SK-N-SH treated with all-trans-retinoic acid at 6 μM for 48 hours (cell line): ENCODE results near the gene OSTM1.

ENCODE experiments used
- ATAC-seq: fragments of 200-7000 bp; cut with Tn5 transposase; 3 replicates; pipeline ENCODE4 v1.9.1; 2020; ENCODE audit warnings: mild to moderate bottlenecking, moderate library complexity
- ARNTL ChIP-seq: fragments of 450-650 bp; formaldehyde crosslinking; IDR thresholded peaks from 2 replicates; pipeline ENCODE4 v1.5.0; 2020; ENCODE audit warnings: low read depth, mild to moderate bottlenecking, moderate library complexity, borderline replicate concordance
- BACH2 ChIP-seq: fragments of 250-450 bp; sonication (Bioruptor Pico); IDR thresholded peaks from 2 replicates; pipeline ENCODE4 v1.9.0; 2021; ENCODE audit warnings: mild to moderate bottlenecking, borderline replicate concordance
- CSDC2 ChIP-seq: fragments of 250-450 bp; sonication (Bioruptor Pico); IDR thresholded peaks from 2 replicates; pipeline ENCODE4 v1.5.0; 2020; ENCODE audit warnings: mild to moderate bottlenecking, moderate library complexity
- ESRRG ChIP-seq: fragments of 250-450 bp; sonication (Bioruptor Pico); IDR thresholded peaks from 2 replicates; pipeline ENCODE4 v1.6.1; 2021; ENCODE audit warnings: mild to moderate bottlenecking
- ISL1 ChIP-seq: fragments of 250-450 bp; sonication (Bioruptor Pico); IDR thresholded peaks from 2 replicates; pipeline ENCODE4 v2.1.2; 2022; ENCODE audit warnings: mild to moderate bottlenecking, moderate library complexity
- OSR1 ChIP-seq: fragments of 250-450 bp; sonication (Bioruptor Pico); IDR thresholded peaks from 2 replicates; pipeline ENCODE4 v1.8.0; 2022; ENCODE audit warnings: moderate library complexity, mild to moderate bottlenecking, inconsistent platforms
- PPARA ChIP-seq: fragments of 250-450 bp; sonication (Bioruptor Pico); IDR thresholded peaks from 2 replicates; pipeline ENCODE4 v1.5.0; 2020; ENCODE audit warnings: mild to moderate bottlenecking, borderline replicate concordance
- RARB ChIP-seq: fragments of 250-450 bp; sonication (Bioruptor Pico); IDR thresholded peaks from 2 replicates; pipeline ENCODE4 v1.8.0; 2021; ENCODE audit warnings: mild to moderate bottlenecking, moderate library complexity
- SNAI2 ChIP-seq: fragments of 250-450 bp; sonication (Bioruptor Pico); IDR thresholded peaks from 2 replicates; pipeline ENCODE4 v1.5.0; 2020; ENCODE audit warnings: mild to moderate bottlenecking, moderate library complexity
- TCF4 ChIP-seq: fragments of 250-450 bp; sonication (Bioruptor Pico); IDR thresholded peaks from 2 replicates; pipeline ENCODE4 v1.8.0; 2021; ENCODE audit warnings: mild to moderate bottlenecking, moderate library complexity, borderline replicate concordance
- TOX ChIP-seq: fragments of 250-450 bp; sonication (Bioruptor Pico); IDR thresholded peaks from 2 replicates; pipeline ENCODE4 v1.8.0; 2021; ENCODE audit warnings: mild to moderate bottlenecking, moderate library complexity, borderline replicate concordance
- ZC3H10 ChIP-seq: fragments of 250-450 bp; sonication (Bioruptor Pico); IDR thresholded peaks from 2 replicates; pipeline ENCODE4 v1.5.1; 2021; ENCODE audit warnings: mild to moderate bottlenecking, moderate library complexity
- ZFP3 ChIP-seq: fragments of 250-450 bp; sonication (Bioruptor Pico); IDR thresholded peaks from 2 replicates; pipeline ENCODE4 v1.5.0; 2020; ENCODE audit warnings: mild to moderate bottlenecking, moderate library complexity
- ZFP30 ChIP-seq: fragments of 450-650 bp; formaldehyde crosslinking; IDR thresholded peaks from 2 replicates; pipeline ENCODE4 v1.5.0; 2022; ENCODE audit warnings: mild to moderate bottlenecking, moderate library complexity
- ZNF565 ChIP-seq: fragments of 450-650 bp; formaldehyde crosslinking; conservative IDR thresholded peaks from 2 replicates; pipeline ENCODE4 v1.5.0; 2020; ENCODE audit warnings: low read depth, mild to moderate bottlenecking, moderate library complexity
- ZNF8 ChIP-seq: fragments of 450-650 bp; formaldehyde crosslinking; IDR thresholded peaks from 2 replicates; pipeline ENCODE4 v1.5.0; 2020; ENCODE audit warnings: mild to moderate bottlenecking, moderate library complexity
- TF ChIP-seq, protein P1 (sequence below): fragments of 250-450 bp; sonication (Bioruptor Pico); IDR thresholded peaks from 2 replicates; pipeline ENCODE4 v1.8.0; 2021; ENCODE audit warnings: low read depth, mild to moderate bottlenecking, moderate library complexity, borderline replicate concordance
- TF ChIP-seq, protein P2 (sequence below): fragments of 250-450 bp; sonication (Bioruptor Pico); IDR thresholded peaks from 2 replicates; pipeline ENCODE4 v1.5.0; 2020; ENCODE audit warnings: mild to moderate bottlenecking, moderate library complexity
- TF ChIP-seq, protein P3 (sequence below): fragments of 250-450 bp; sonication (Bioruptor Pico); IDR thresholded peaks from 2 replicates; pipeline ENCODE4 v1.5.1; 2020; ENCODE audit warnings: low read depth, mild to moderate bottlenecking, moderate library complexity
- TF ChIP-seq, protein P4 (sequence below): fragments of 250-450 bp; sonication (Bioruptor Pico); IDR thresholded peaks from 2 replicates; pipeline ENCODE4 v1.8.0; 2020; ENCODE audit warnings: mild to moderate bottlenecking, moderate library complexity, borderline replicate concordance
- TF ChIP-seq, protein P5 (sequence below): fragments of 250-450 bp; sonication (Bioruptor Pico); IDR thresholded peaks from 2 replicates; pipeline ENCODE4 v1.5.1; 2021; ENCODE audit warnings: mild to moderate bottlenecking, moderate library complexity

OSTM1 gene

DNA sequence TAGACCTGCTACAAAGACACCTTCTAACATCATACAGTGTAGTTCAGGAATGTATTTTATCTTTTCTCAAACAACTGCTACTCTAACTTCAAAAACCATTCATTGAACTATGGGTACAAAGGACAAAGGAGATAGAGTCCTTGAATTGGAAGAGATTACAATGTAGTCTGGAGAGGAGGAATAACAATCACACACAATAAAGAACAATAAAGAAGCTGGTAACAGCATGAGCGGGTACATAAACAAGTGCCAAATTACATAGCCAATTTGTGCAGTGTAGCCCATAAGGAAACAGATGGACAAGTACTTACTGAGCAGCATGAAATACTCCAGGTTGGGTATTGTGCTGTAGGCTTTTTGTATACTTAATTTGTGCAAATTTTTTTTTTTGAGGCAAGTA lies 44.3 kb downstream of the OSTM1 start:
- no peak for TF ChIP-seq PPARA (CRISPR knock-in tag)
- no peak for TF ChIP-seq ZNF565 (CRISPR knock-in tag)
- TF ChIP-seq OSR1 (CRISPR knock-in tag), result no peak
- TF ChIP-seq, protein P1, sequence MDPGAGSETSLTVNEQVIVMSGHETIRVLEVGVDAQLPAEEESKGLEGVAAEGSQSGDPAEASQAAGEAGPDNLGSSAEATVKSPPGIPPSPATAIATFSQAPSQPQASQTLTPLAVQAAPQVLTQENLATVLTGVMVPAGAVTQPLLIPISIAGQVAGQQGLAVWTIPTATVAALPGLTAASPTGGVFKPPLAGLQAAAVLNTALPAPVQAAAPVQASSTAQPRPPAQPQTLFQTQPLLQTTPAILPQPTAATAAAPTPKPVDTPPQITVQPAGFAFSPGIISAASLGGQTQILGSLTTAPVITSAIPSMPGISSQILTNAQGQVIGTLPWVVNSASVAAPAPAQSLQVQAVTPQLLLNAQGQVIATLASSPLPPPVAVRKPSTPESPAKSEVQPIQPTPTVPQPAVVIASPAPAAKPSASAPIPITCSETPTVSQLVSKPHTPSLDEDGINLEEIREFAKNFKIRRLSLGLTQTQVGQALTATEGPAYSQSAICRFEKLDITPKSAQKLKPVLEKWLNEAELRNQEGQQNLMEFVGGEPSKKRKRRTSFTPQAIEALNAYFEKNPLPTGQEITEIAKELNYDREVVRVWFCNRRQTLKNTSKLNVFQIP (CRISPR knock-in tag), result no peak
- no peak for TF ChIP-seq TOX (CRISPR knock-in tag)
- TF ChIP-seq, protein P2, sequence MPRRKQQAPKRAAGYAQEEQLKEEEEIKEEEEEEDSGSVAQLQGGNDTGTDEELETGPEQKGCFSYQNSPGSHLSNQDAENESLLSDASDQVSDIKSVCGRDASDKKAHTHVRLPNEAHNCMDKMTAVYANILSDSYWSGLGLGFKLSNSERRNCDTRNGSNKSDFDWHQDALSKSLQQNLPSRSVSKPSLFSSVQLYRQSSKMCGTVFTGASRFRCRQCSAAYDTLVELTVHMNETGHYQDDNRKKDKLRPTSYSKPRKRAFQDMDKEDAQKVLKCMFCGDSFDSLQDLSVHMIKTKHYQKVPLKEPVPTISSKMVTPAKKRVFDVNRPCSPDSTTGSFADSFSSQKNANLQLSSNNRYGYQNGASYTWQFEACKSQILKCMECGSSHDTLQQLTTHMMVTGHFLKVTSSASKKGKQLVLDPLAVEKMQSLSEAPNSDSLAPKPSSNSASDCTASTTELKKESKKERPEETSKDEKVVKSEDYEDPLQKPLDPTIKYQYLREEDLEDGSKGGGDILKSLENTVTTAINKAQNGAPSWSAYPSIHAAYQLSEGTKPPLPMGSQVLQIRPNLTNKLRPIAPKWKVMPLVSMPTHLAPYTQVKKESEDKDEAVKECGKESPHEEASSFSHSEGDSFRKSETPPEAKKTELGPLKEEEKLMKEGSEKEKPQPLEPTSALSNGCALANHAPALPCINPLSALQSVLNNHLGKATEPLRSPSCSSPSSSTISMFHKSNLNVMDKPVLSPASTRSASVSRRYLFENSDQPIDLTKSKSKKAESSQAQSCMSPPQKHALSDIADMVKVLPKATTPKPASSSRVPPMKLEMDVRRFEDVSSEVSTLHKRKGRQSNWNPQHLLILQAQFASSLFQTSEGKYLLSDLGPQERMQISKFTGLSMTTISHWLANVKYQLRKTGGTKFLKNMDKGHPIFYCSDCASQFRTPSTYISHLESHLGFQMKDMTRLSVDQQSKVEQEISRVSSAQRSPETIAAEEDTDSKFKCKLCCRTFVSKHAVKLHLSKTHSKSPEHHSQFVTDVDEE, result no peak
- TF ChIP-seq BACH2 (CRISPR knock-in tag), result no peak
- no peak for TF ChIP-seq CSDC2 (CRISPR knock-in tag)
- TF ChIP-seq TCF4 (CRISPR knock-in tag), result no peak
- no peak for TF ChIP-seq SNAI2
- no peak for TF ChIP-seq ZNF8
- no peak for TF ChIP-seq ZFP3 (CRISPR knock-in tag)
- no peak for TF ChIP-seq ZC3H10 (CRISPR knock-in tag)
- TF ChIP-seq, protein P3, sequence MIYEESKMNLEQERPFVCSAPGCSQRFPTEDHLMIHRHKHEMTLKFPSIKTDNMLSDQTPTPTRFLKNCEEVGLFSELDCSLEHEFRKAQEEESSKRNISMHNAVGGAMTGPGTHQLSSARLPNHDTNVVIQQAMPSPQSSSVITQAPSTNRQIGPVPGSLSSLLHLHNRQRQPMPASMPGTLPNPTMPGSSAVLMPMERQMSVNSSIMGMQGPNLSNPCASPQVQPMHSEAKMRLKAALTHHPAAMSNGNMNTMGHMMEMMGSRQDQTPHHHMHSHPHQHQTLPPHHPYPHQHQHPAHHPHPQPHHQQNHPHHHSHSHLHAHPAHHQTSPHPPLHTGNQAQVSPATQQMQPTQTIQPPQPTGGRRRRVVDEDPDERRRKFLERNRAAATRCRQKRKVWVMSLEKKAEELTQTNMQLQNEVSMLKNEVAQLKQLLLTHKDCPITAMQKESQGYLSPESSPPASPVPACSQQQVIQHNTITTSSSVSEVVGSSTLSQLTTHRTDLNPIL (CRISPR knock-in tag), result no peak
- TF ChIP-seq ESRRG (CRISPR knock-in tag), result no peak
- no peak for TF ChIP-seq RARB (CRISPR knock-in tag)
- ATAC-seq, result no peak

DNA sequence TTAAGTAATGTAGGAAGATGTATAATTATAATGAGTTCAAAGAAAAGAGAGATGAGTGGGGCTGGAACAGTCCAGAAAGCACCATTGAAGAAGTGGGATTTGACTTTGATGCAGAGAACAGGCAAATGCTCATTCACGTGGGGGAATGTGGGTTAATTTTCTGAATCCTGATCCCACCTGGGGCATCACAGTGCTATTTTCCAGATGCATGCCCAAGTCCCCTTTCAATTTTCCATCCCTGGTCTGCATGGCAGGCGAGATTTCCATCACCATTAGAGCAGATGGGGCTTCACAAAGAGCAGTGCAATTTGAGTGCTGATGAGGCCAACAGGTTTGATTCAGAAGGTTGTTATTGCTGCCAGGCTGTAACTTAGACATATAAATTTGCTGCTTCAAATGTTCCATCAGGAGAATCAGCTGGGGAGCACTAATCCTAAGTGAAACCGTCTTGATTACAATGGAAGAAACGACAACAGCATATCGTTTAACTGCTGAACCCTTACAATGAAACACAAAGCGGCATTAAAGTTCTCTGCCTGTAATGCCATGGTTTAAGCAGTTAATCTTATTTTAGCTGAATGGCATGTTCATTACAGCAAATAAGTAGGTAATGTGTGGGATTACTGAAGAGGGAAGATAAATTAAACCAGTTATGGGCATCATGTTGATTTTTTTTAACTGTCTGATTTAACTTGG lies 45.2 kb downstream of the OSTM1 start:
- no peak for ATAC-seq
- TF ChIP-seq, protein P1 (CRISPR knock-in tag), result no peak
- TF ChIP-seq, protein P4, sequence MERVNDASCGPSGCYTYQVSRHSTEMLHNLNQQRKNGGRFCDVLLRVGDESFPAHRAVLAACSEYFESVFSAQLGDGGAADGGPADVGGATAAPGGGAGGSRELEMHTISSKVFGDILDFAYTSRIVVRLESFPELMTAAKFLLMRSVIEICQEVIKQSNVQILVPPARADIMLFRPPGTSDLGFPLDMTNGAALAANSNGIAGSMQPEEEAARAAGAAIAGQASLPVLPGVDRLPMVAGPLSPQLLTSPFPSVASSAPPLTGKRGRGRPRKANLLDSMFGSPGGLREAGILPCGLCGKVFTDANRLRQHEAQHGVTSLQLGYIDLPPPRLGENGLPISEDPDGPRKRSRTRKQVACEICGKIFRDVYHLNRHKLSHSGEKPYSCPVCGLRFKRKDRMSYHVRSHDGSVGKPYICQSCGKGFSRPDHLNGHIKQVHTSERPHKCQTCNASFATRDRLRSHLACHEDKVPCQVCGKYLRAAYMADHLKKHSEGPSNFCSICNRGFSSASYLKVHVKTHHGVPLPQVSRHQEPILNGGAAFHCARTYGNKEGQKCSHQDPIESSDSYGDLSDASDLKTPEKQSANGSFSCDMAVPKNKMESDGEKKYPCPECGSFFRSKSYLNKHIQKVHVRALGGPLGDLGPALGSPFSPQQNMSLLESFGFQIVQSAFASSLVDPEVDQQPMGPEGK (CRISPR knock-in tag), result no peak
- no peak for TF ChIP-seq OSR1 (CRISPR knock-in tag)
- no peak for TF ChIP-seq ZFP30 (CRISPR knock-in tag)
- no peak for TF ChIP-seq ESRRG (CRISPR knock-in tag)
- TF ChIP-seq RARB (CRISPR knock-in tag), result no peak
- TF ChIP-seq ARNTL (CRISPR knock-in tag), result no peak
- no peak for TF ChIP-seq CSDC2 (CRISPR knock-in tag)
- TF ChIP-seq ZNF8, result no peak
- TF ChIP-seq, protein P2, result no peak
- TF ChIP-seq TCF4 (CRISPR knock-in tag), result no peak
- no peak for TF ChIP-seq ISL1 (CRISPR knock-in tag)
- no peak for TF ChIP-seq ZFP3 (CRISPR knock-in tag)
- TF ChIP-seq, protein P5, sequence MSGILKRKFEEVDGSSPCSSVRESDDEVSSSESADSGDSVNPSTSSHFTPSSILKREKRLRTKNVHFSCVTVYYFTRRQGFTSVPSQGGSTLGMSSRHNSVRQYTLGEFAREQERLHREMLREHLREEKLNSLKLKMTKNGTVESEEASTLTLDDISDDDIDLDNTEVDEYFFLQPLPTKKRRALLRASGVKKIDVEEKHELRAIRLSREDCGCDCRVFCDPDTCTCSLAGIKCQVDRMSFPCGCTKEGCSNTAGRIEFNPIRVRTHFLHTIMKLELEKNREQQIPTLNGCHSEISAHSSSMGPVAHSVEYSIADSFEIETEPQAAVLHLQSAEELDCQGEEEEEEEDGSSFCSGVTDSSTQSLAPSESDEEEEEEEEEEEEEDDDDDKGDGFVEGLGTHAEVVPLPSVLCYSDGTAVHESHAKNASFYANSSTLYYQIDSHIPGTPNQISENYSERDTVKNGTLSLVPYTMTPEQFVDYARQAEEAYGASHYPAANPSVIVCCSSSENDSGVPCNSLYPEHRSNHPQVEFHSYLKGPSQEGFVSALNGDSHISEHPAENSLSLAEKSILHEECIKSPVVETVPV (CRISPR knock-in tag), result no peak
- TF ChIP-seq TOX (CRISPR knock-in tag), result no peak
- TF ChIP-seq BACH2 (CRISPR knock-in tag), result no peak
- TF ChIP-seq ZC3H10 (CRISPR knock-in tag), result no peak
- TF ChIP-seq, all 23 proteins: peak for 0
